ENCODE data around the gene KRTAP5-9. TPM values are rescaled to one million over a fixed set of nuclear protein-coding genes. Genes with fewer than 3 reads are reported as not detected.
"Not testable (repeated sequence)": the region's sequence is repeated elsewhere in the genome, so short reads cannot be mapped to it uniquely, and the experiment has no call there.

The KRTAP5-9 gene
- total and polyA plus RNA-seq, 10 donors: 0.29 to 1.1 (median 0.51) TPM; not detected in 3

DNA sequence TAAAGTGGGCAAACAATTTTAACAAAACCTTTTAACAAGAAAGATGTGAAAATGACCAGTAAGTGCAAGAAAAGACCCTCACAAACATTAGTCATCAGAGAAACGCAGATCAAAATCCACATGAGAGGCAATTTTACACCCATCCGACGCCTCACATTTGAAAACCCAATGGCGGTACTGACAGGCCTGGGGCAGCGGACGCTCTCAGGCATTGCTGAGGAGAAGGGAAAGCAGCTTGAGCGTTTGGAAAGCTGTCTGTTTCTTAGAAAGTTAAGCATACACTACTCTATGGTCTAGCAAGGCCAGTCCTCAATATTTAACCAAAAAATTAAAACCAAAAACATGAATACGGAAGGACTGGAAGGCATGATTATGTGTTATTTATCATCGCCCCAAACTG lies 12.4 kb upstream of the KRTAP5-9 start:
- DNase-seq: no peak
- H3K36me3 ChIP-seq: no peaks in the 10 kb centered on the region
- H3K27me3 ChIP-seq (replicated peaks in 1 of 7): no peaks in the 10 kb centered on the region
- H3K4me3 ChIP-seq: no peak overlapping the region
- H3K9me3 ChIP-seq: peaks cover 0 to 6% (median 0%) of the 10 kb centered on the region in 8 donors
- intact Hi-C loops (cut with DNase I; ENCODE audit: low total_unique reads): no loop called here
- TF ChIP-seq, protein P1, sequence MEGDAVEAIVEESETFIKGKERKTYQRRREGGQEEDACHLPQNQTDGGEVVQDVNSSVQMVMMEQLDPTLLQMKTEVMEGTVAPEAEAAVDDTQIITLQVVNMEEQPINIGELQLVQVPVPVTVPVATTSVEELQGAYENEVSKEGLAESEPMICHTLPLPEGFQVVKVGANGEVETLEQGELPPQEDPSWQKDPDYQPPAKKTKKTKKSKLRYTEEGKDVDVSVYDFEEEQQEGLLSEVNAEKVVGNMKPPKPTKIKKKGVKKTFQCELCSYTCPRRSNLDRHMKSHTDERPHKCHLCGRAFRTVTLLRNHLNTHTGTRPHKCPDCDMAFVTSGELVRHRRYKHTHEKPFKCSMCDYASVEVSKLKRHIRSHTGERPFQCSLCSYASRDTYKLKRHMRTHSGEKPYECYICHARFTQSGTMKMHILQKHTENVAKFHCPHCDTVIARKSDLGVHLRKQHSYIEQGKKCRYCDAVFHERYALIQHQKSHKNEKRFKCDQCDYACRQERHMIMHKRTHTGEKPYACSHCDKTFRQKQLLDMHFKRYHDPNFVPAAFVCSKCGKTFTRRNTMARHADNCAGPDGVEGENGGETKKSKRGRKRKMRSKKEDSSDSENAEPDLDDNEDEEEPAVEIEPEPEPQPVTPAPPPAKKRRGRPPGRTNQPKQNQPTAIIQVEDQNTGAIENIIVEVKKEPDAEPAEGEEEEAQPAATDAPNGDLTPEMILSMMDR (IDR thresholded peaks at IDR 0.05 in 8 of 11, conservative IDR thresholded peaks at IDR 0.05 in 3 of 11): no peak
- TF ChIP-seq POLR2A (IDR thresholded peaks at IDR 0.05) (no peak), POLR2AphosphoS5 (IDR thresholded peaks at IDR 0.05) (no peak)
- no peak overlapping the region for H3K27ac ChIP-seq
- WGBS, 5 donors: 92 to 98% (median 95%) methylated on average over 9 of the region's 9 CpGs
- H3K4me1 ChIP-seq: no peaks in the 10 kb centered on the region

DNA sequence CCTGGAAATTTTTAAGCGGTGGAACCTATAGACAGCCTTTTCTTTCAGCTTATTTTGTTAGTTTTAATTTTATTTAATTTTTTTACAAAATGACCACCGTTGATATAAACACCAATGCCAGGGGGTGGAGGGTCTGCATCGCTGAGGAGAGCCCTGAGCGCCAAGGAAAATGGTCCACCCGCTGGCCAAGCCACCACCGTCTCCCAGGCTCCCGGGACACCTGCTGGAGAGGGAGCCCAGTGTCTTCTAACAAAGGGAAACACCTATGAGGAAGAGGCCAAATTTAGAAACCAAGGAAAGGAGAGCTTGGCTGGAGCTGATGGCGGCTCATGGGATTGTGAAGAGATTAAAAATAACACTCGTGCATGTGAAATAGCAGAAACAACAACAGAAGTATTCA lies 10.7 kb upstream of the KRTAP5-9 start:
- H3K27ac ChIP-seq: no peak overlapping the region
- intact Hi-C loops (cut with DNase I; ENCODE audit: low total_unique reads): no loop called here
- no peak for TF ChIP-seq POLR2A (IDR thresholded peaks at IDR 0.05)
- TF ChIP-seq, protein P1 (IDR thresholded peaks at IDR 0.05 in 8 of 11, conservative IDR thresholded peaks at IDR 0.05 in 3 of 11): no peak
- TF ChIP-seq POLR2AphosphoS5 (IDR thresholded peaks at IDR 0.05): no peak
- 88 to 92% (median 91%) methylated on average over 9 of the region's 9 CpGs for WGBS, 5 donors
- H3K4me3 ChIP-seq: no peak overlapping the region
- no peaks in the 10 kb centered on the region for H3K36me3 ChIP-seq
- peaks cover 0 to 11% (median 0%) of the 10 kb centered on the region in 8 donors for H3K9me3 ChIP-seq
- H3K27me3 ChIP-seq (replicated peaks in 1 of 7): no peaks in the 10 kb centered on the region
- no peaks in the 10 kb centered on the region for H3K4me1 ChIP-seq
- no peak for DNase-seq

DNA sequence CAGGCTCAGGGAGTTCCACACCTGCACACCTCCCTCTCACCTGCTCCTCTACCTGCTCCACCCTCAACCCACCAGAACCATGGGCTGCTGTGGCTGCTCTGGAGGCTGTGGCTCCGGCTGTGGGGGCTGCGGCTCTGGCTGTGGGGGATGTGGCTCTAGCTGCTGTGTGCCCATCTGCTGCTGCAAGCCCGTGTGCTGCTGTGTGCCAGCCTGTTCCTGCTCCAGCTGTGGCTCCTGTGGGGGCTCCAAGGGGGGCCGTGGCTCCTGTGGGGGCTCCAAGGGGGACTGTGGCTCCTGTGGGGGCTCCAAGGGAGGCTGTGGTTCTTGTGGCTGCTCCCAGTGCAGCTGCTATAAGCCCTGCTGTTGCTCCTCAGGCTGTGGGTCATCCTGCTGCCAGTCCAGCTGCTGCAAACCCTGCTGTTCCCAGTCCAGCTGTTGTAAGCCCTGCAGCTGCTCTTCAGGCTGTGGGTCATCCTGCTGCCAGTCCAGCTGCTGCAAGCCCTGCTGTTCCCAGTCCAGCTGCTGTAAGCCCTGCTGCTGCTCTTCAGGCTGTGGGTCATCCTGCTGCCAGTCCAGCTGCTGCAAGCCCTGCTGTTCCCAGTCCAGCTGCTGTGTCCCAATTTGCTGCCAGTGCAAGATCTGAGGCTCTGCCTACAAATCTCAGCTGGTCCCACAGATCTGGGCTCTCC lies 10.1 kb upstream of the KRTAP5-9 start, which contains the start of gene KRTAP5-8:
KRTAP5-8 (plus strand) TSS at position 49 of the 689 bp plus-strand sequence; CDS start at position 80, 31 bp downstream.
- 17 to 90% (median 47%) methylated on average over 1 to 4 of the region's 4 CpGs; no CpG with 5 or more reads in 1 of the 5 donors for WGBS, 5 donors
- H3K36me3 ChIP-seq; H3K4me1 ChIP-seq; H3K27me3 ChIP-seq (replicated peaks in 1 of 7); H3K27ac ChIP-seq; H3K4me3 ChIP-seq; DNase-seq; intact Hi-C loops (cut with DNase I; ENCODE audit: low total_unique reads): not testable (repeated sequence)
- peaks cover 0 to 11% (median 0%) of the 10 kb centered on the region in 8 donors for H3K9me3 ChIP-seq

DNA sequence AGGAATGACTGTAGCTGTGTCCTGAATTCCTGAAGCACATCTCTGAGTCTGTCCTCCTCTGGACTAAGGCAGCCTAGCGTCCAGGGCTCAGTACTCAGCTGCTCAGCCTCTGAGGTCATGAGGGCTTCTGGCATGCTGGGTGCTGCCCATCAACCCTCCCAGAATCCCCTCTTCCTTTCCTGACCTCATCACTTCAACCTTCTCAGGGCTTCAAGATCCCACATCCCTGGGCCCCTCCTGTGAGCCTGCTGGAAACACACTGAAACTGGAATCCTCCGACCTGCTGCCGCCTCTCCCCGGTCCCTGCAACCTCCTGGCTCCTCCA lies 9.6 kb upstream of the KRTAP5-9 start:
- 82 to 94% (median 89%) methylated on average over 4 of the region's 4 CpGs for WGBS, 5 donors
- Histone ChIP-seq H3K27ac (no peak overlapping the region), H3K4me3 (no peak overlapping the region), H3K4me1 (peaks cover 0 to 3% (median 0%) of the 10 kb centered on the region in 6 donors), H3K36me3 (no peaks in the 10 kb centered on the region), H3K27me3 (replicated peaks in 1 of 7) (no peaks in the 10 kb centered on the region), H3K9me3 (peaks cover 0 to 11% (median 0%) of the 10 kb centered on the region in 8 donors)
- no peak for DNase-seq
- intact Hi-C loops (cut with DNase I; ENCODE audit: low total_unique reads): no loop called here
- TF ChIP-seq, protein P1 (IDR thresholded peaks at IDR 0.05 in 8 of 11, conservative IDR thresholded peaks at IDR 0.05 in 3 of 11): no peak
- TF ChIP-seq POLR2AphosphoS5 (IDR thresholded peaks at IDR 0.05) (no peak), POLR2A (IDR thresholded peaks at IDR 0.05) (no peak)
